GM18517 (cell line): ENCODE results near the gene FAM13C.

Source experiments
- ATAC-seq: cut with Tn5 transposase; IDR thresholded peaks from one replicate; pipeline ENCODE4 v1.9.1; 2021; ENCODE audit warnings: mild to moderate bottlenecking, moderate library complexity; ENCODE audit not compliant: unreplicated experiment

Gene FAM13C

DNA sequence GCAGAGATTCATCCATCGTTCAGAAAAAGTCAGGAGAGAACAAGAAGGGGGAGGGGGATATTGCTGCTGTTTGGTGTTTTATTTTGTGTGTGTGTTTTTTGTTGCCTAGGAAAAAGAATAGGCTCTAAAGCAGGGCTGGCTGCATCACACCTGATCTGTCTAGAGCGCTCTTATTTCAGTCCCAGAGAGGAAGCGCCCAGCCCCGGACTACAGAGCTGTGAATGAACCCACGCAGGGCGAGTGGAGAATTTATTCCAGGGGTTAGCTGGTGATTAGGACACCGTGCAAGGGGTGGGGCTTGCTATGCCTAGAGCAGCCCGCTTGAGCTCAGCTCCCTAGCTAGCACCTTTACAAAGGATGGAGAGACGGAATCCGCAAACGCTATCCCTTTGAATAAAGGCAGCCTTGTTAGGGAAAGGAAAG lies 621 bp upstream of the FAM13C start:
- ATAC-seq = no peak

DNA sequence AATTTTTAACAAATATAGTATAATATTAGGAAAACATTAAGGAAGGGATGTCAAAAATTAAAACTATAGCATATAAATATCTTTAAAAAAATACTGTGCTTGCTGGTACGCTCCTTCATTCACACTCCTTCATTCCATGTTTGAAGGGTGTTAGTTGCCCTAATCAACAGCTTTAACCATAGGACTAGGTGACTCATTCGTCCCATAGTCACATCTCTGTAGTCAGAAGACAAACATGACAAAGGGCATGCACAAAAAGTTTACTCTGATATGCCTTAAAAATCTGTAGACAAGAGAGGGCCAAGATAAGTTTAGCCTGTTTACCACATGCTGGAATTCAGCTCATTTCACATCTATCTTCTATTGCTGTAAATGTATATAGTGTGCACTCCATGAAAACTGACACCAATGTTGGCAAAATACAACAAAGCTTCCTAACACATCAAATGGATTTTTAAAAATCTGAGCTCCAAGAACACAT lies 646 bp downstream of the FAM13C start:
- ATAC-seq = no peak

DNA sequence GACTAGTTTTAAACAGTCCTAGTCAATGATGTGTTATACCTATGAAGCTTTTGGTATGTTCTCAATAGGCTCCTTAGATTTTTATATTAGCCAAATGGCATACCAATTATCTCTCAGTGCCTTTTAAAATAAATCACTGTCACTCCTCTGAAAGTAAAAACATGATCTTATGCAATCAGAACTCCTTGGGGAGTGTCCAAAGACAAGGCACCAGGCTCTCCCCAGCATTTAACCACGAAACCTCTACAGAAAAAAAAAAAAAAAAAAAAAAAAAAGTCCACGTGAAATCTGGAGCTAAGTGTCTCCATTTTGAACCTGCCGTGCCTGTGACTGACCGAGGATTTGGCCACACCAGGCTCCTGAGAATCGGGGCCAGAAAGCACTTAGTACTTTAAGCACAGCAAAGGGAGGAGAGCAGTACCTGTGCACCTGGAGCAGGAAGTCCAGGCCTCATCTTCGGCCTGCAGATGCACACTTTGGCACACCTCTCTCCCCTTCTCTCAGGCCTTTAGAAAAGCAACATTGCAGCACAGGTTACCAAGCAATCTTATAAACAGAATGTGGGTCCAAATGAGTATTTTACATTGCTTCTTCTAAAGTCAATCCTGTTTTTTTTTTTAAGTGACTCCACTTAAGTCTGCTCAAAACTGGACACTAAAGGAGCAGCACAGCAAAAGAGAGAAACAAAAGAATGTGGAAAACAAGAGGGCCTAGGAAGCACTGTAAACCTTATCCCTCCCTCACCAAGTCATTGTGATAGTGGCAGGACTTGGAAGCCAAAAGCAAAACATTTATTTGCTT lies 1.5 kb downstream of the FAM13C start:
- ATAC-seq = no peak

DNA sequence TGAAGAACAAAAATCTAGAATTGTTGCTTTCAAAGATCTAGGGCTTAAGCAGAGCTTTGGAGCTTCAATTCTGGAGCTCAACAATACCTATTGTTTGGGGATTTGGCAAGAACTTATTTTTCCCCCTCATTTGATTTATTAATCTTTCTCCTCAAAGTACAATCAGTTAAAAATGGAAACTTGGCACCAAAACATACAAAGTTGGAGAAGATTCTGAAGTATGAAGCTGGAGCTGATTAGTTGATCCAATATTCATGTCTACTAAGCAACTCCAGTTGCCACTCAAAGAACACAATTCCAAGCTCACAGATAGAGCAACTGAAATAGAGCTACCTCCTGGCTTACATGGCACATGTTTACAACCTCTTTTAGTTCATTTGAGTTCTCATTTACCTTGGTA lies 3.8 kb downstream of the FAM13C start:
- ATAC-seq = no peak

DNA sequence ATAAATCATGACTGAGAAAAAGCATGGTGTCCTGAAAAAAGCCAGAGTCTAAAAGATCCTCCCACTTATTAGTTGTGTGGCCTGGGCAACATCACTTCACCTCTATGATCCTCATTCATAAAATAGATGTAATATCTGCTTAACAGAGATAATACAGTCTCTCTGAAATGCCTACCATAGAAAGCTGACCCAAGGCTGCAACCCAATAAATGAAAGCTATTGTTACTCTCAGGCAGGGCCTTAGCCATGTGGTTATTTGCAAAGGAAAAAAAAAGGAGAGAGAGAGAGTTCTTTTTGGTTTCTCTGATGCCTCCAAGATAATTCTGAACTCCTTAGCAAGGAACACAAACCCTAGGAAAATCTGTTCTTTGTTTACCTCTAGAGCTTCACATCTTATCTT lies 7.9 kb downstream of the FAM13C start:
- ATAC-seq = no peak

DNA sequence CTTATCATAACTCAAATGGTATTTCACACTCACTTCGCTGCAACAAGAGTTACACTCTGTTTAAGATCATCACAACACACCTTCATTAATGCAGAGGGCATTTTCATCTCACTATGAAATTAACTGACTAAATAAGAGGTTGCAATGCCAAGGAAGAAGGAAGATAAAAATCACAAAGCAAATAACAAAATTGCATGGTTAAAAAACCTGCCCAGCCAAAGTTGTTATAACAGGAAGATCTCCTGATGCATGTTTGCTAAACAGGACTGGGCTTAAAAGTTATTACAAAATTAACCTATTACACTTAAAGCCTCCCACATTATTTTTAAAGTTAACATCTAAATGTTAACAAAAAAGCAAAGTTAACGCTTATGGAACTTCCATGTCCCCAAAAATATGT lies 11.8 kb downstream of the FAM13C start:
- ATAC-seq = no peak

DNA sequence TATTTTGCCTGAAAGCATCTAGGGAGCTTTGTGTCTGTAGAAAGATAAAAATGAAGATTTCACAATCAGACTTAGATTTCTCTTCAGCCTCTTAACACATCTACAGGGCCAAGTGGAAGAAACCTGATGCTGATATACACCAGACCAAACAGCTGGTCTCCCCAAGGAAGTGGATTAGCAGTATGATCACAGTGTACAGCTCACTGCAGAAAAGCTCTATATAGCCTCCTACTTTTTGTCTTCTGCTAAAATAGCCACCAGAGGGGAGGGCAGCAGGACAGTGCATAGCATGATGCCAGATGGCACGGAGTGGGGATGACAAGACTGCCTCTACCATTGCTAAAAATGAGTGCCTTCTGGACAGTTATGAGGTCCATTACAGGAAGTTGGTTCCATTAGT lies 16.0 kb downstream of the FAM13C start:
- no peak for ATAC-seq

DNA sequence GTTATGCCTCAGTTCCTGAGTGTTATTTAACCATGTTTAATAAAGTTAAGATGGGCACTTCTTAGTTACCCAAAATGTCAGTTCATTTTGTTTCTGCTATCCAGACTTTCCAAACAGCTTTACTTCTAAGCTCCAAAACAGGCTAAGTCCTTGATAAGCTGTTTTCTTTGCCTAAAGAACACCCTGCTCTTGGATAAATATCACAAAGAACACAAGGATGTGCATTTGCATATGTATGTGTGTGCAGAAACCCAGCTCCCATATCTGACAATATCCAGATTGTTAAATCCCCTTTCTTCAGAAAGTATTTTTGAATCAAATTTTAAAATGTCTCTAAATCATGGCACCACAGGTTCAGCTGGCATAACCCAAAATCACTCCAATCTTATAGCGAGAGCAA lies 19.6 kb downstream of the FAM13C start:
- ATAC-seq = no peak

DNA sequence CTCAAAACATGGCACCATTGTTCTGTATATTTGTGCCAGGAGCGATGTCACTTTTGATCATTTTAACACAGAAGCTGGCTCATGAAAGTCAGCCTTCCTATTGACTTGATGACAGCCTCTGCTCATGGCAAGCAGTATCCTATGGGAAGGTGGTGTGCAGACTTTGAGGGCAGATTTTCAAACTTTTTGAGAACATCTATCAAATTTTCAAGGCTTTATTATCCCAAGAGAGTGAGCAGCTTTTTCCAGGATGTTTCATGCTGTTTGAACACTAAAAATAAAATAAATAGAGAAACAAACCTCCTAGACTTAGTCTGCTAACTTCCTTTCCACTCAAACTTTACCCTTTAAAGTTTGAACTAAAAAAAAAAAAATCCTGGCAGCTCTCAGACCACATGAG lies 20.3 kb downstream of the FAM13C start:
- no peak for ATAC-seq

DNA sequence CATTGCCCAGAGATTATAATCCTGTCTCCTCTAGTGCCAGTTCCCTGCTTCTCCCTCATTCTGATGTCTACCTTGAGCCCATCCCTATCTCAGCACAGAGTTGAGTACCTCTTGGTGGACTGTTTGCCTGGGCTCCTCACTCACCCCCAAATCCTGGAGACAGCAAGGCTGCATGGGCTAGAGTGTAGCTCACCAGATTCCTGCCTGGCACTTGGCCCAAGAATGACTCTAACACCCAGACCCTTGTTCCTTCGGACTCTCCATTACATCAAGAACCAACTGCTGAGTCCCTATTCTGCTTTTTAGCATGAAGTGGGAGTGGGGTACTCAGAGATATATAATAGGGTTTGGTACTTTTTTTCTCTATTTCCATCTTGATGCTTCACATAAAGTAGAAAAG lies 22.1 kb downstream of the FAM13C start:
- no peak for ATAC-seq

DNA sequence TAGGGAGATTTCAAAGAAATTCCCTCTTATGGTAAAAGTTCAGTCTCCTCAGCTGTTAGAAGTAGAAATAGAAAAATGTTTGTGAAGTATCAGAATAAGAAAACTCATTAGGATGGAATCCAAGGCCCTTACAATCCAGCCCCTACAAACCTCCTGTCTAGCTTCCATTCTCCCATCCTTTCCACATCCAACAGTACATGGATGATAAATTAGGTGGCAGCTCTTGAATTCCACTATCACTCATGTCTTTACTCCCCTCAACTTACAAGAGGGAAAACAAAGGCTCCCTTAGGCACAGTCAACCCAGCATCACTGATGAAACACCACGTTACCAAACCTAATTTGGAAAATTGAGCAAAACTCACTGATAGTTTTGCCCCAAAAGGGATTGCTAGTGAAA lies 23.0 kb downstream of the FAM13C start:
- ATAC-seq = no peak

DNA sequence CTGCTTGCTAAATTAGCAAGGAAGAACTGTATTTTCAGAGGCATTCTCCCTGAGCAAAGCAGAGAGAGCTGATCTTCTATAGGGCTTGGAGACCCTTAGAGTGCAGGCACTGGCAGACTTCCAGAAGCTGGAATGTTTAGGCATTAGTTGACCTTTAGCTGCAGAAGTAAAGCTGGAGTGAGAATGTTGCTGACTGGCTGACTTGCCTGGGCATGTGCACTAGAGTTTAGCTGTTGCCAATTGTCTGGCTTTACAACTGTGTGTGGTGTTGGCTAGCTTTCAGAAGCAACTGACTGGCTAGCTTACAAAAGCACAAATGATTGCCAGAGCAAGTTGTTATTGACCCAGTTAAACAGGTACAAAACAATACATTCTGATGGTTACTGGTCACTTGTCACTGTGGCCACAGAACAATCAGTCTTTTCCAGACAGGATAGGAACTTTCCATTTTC lies 25.1 kb downstream of the FAM13C start:
- no peak for ATAC-seq

DNA sequence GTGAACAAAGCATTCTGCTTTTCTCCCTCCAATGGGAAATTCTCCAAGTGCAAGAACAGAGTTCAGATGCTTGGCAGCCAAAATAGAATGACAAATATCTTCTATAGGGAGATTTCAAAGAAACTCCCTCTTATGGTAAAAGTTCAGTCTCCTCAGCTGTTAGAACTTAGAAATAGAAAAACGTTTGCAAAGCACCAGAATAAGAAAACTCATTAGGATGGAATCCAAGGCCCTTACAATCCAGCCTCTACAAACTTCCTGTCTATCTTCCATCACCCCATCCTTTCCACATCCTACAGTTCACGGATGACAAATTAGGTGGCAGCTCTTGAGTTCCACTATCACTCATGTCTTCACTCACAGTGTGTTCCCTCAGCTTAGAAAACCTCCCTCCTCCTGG lies 25.7 kb downstream of the FAM13C start:
- no peak for ATAC-seq

DNA sequence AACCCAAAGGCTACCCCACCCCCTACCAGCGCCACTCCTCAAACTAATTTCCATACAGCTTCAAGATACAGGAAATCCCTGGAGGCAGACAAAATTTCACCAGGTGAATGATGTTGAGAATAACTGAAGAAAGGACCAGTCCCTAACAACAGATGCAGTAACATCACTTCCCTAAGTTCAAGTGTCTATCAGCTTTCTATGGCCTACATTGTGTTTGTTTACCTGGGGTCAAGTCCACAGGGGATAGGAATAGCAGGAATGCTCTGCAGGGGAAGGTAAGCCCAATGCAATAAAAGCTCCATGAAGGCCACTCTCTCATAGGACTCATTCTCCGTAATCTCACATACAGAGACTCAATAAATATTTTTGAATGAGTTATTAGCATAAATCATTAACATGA lies 26.9 kb downstream of the FAM13C start:
- ATAC-seq = no peak

DNA sequence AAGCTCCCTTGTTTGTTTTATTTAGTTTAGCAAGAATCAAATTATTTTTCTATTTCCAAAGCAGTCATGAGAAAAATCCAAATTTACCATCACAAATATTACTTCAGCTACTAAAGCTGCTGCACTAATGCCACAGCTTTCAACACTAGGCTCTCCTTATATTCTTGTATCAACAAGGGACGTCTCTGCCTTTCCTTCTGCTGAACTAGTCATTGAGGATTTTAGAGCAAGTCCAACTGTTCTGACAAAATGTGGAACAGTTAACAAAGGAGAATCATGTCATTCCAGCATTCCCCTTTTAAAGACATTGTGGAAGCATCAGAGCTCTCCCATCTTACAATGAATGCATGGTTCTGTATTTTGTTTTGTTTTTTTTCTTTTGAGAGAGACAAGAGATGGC lies 28.6 kb downstream of the FAM13C start:
- no peak for ATAC-seq

DNA sequence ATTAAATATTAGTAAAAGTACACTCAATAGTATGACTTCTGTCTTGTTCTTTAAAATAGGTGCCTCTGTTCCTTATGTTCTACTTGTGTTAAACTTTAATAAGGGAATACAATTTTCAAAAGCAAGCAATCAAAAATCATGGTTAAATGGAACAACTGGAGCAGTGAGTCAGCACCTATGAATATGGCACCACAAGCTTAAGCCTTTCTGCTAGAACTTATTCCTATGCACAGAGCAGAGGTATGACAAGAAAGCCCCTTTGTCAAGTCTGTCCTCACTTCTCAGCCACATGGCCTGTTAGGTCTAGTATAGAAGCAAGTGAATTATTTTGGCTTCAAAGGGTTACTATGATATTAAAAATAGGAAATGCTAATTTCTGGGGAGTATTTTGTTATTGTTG lies 29.8 kb downstream of the FAM13C start:
- ATAC-seq = no peak

DNA sequence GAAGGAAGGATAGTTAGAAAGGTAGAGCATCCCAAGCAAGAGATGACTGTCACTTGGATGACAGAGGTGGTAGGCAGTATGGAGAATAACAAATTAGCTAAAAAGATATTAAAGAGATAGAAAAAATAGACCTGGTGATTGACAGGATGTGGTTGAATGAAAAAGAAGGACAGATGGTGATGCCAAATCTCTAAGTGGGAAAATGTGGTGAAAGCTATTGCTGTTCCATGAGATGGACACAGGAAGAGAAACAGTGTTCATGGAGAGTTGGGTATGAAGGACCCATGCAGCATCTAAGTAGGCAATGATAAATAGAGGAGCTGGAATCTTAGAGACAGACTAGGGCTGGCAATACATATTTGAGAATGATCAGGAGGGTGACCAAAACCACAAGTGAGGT lies 30.7 kb downstream of the FAM13C start:
- no peak for ATAC-seq

DNA sequence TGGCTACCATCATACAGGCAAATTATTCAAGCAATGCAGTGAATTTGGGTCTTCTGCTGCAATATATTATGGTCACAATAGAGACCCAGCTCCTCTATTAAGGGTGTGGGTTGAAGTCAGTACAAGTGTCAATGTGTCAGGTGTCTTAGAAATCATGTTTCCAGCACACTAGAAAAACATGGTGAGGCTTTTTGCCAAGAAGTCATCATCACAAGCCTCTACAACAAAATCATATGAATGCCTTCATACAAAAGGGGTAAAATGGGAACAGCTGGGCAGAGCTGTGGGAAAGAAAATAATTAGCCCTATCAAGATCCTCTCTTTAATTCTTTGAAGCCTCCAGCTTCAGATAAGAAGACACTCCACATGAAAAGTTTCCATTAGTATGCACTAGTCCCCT lies 37.2 kb downstream of the FAM13C start:
- no peak for ATAC-seq

DNA sequence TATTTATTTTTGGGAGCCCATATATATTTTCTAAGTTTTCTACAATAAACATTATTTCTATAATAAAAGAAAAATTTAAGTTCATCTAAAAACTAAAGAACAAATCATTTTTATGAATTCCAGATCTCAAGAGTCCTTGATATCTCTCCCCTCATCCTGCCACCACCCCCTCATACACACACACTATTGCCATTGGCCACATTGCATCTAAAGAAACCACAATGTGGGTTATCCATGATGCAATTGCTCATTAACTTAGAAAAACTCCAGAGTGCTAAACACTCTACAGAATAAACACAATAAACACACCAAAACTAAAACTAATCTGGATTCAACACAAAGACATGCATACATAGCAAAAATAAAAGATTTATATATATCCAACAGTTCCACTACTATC lies 37.8 kb downstream of the FAM13C start:
- no peak for ATAC-seq

DNA sequence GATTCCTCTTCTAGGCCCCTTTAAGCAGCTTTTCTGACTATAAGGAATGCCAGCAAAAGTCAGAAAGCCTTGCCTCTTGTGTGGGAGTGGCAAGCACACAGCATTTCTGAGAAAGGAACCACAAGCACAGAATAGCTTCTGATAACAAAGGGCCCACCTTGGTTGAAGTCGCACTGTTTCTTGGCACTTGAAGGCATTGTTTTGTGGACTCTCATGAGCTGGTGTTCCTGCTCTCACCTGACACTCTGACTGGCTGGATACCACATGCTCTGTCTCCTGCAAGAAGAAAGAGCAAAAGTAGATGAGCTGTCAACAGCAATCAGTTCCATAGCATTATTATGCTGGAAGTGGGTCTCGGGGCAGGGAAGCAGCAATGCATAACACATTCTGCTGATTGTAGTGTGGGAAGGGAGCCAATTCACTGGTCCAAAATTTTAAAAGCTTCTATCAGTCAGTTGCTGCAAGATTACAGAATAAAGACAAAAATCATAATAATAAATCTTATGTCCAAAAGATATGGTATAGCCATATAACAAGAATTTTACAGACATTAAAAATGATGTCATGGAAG lies 38.4 kb downstream of the FAM13C start:
- ATAC-seq = no peak

DNA sequence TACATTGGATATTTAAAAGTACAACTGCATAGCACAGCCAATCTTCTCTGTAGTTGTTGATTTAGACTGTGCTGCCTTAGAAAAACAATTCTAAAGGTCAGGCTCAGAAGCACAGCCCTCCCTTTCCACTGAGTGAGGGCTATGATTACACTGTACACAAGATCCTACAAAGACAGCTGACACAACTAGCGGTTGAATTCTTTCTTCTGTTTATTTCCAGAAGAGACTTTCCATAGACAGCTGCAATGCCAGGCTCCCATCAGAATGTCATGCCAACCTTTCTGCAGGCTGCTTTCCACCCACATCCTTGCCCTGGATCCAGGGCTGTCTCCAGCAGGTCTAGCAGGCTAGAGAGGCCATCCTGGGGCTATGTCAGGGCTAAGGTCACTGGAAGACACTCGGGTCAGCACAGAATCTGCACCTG lies 39.3 kb downstream of the FAM13C start:
- ATAC-seq = no peak

DNA sequence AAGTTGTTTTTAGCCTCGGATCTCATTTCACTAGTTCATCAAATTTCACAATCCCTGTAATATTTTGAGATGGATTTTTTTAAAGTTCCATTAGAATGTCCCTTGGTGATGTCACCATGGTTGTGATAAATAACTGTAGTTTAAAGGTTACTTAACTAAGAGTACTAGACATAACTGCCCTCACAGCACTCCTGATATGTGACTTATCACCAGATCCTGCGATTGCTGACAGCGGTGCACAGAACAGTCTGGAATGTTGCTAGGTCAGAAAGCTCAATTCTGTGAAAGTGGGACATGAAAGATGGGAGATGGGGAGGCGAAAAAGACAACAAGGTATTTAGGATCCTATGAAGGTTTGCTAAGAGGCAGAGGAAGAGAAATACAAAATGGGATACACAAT lies 40.2 kb downstream of the FAM13C start:
- ATAC-seq = no peak

DNA sequence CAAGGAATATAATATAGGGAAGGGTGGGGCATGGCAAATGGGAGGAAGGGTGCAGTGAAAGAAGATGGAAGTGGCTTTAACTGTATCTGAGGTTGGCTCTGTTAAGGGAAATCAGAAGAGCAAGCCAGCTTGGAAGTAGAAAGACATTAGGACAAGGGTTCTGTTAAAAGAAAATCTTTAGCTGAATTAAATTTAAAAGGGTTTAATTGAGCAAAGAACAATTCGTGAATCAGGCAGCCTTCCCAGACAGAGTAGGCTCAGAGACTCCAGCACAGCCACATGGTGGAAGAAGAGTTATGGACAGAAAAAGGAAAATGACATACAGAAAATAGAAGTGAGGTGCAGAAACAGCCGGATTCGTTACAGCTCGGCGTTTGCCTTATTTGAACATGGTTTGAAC lies 42.0 kb downstream of the FAM13C start:
- ATAC-seq = no peak
